Neural cell (in vitro differentiated cells): ENCODE data around the gene ZBTB25. TPM values are rescaled to one million over a fixed set of nuclear protein-coding genes. Genes with fewer than 3 reads are reported as not detected.
A peak's percentile ranks its signal among the peaks of the same experiment; 100 is the strongest.

Source experiments
- H2AFZ ChIP-seq: fragments of 200-600, 300-800 bp; sonication (generic), shearing (Covaris generic); 2 replicates; pipeline ENCODE4 v1.6.0; 2014; ENCODE audit warnings: low read depth, mild to moderate bottlenecking, antibody characterized with exemption, low read length, moderate library complexity
- H3F3A ChIP-seq: fragments of 200-600 bp; shearing (Covaris generic); 2 replicates; pipeline ENCODE4 v1.6.1; 2016; ENCODE audit warnings: mild to moderate bottlenecking, moderate library complexity, mixed read lengths, antibody characterized with exemption, low read length; ENCODE audit not compliant: insufficient read depth, poor library complexity, severe bottlenecking
- H3K27ac ChIP-seq: fragments of 200-600, 300-800 bp; sonication (generic), shearing (Covaris generic); 2 replicates; pipeline ENCODE4 v1.5.1; 2014; ENCODE audit warnings: mild to moderate bottlenecking, low read length, moderate library complexity
- H3K27me3 ChIP-seq: fragments of 300-800, 200-600 bp; sonication (generic), shearing (Covaris generic); 2 replicates; pipeline ENCODE4 v1.6.0; 2014; ENCODE audit warnings: mild to moderate bottlenecking, low read depth, low read length, moderate library complexity; ENCODE audit not compliant: insufficient read depth
- H3K36me3 ChIP-seq: fragments of 300-800, 200-600 bp; sonication (generic), shearing (Covaris generic); 2 replicates; pipeline ENCODE4 v1.5.1; 2014; ENCODE audit warnings: mild to moderate bottlenecking, antibody characterized with exemption, low read length, moderate library complexity; ENCODE audit not compliant: insufficient read depth
- H3K4me2 ChIP-seq: fragments of 300-800, 200-600 bp; sonication (generic), shearing (Covaris generic); 2 replicates; pipeline ENCODE4 v1.6.0; 2014; ENCODE audit warnings: mild to moderate bottlenecking, low read length
- H3K4me3 ChIP-seq: fragments of 300-800, 200-600 bp; sonication (generic), shearing (Covaris generic); 2 replicates; pipeline ENCODE4 v1.5.1; 2014; ENCODE audit warnings: mild to moderate bottlenecking, low read length, moderate library complexity
- H3K79me2 ChIP-seq: fragments of 200-600 bp; shearing (Covaris generic); replicated peaks from 2 replicates; pipeline ENCODE4 v1.6.0; 2014; ENCODE audit warnings: mild to moderate bottlenecking, low read length, moderate library complexity; ENCODE audit not compliant: insufficient read depth
- H3K9ac ChIP-seq: fragments of 300-800, 200-600 bp; sonication (generic), shearing (Covaris generic); 2 replicates; pipeline ENCODE4 v1.6.1; 2016; ENCODE audit warnings: mild to moderate bottlenecking, low read length, mixed read lengths
- H3K9me2 ChIP-seq: fragments of 200-600 bp; shearing (Covaris generic); 2 replicates; pipeline ENCODE4 v1.6.1; 2016; ENCODE audit warnings: mild to moderate bottlenecking, low read length, mixed read lengths; ENCODE audit not compliant: insufficient read depth
- H3K9me3 ChIP-seq: fragments of 200-600, 300-800 bp; sonication (generic), shearing (Covaris generic); 2 replicates; pipeline ENCODE4 v1.6.1; 2016; ENCODE audit warnings: mild to moderate bottlenecking, mixed run types, low read length, moderate library complexity, mixed read lengths
- H4K20me1 ChIP-seq: fragments of 200-600 bp; shearing (Covaris generic); 2 replicates; pipeline ENCODE4 v1.6.1; 2016; ENCODE audit warnings: mild to moderate bottlenecking, mixed run types; ENCODE audit not compliant: insufficient read depth
- EP300 ChIP-seq: fragments of 450-650 bp; conservative IDR thresholded peaks from 2 replicates; pipeline ENCODE4 v1.6.1; 2014; ENCODE audit warnings: antibody characterized with exemption, mild to moderate bottlenecking, moderate library complexity; ENCODE audit not compliant: poor library complexity, severe bottlenecking
- EZH2 ChIP-seq: fragments of 200-600, 300-800 bp; shearing (Covaris generic), sonication (generic); IDR thresholded peaks from 2 replicates; pipeline ENCODE4 v1.6.1; 2014; ENCODE audit warnings: antibody characterized with exemption, low read length, borderline replicate concordance, mild to moderate bottlenecking; ENCODE audit not compliant: insufficient read depth, poor library complexity, severe bottlenecking
- MXI1 ChIP-seq: fragments of 450-650 bp; conservative IDR thresholded peaks from 2 replicates; pipeline ENCODE4 v1.6.1; 2014; ENCODE audit warnings: antibody characterized with exemption, mild to moderate bottlenecking; ENCODE audit not compliant: poor library complexity, severe bottlenecking
- POLR2AphosphoS5 ChIP-seq: IDR thresholded peaks from 2 replicates; pipeline ENCODE4 v1.6.1; 2012
- RAD21 ChIP-seq: fragments of 450-650 bp; conservative IDR thresholded peaks from 2 replicates; pipeline ENCODE4 v1.6.1; 2014; ENCODE audit warnings: antibody characterized with exemption, mild to moderate bottlenecking, moderate library complexity
- SMC3 ChIP-seq: fragments of 450-650 bp; conservative IDR thresholded peaks from 2 replicates; pipeline ENCODE4 v1.6.1; 2014; ENCODE audit warnings: antibody characterized with exemption, mild to moderate bottlenecking, moderate library complexity; ENCODE audit not compliant: poor library complexity
- TAF1 ChIP-seq: IDR thresholded peaks from 2 replicates; pipeline ENCODE4 v1.6.1; 2012; ENCODE audit warnings: low read depth
- polyA plus RNA-seq: library from polyadenylated mRNA; depleted of rRNA; stranded (reverse); fragments of >200 nt; gene quantifications from 2 replicates; pipeline ENCODE4 v1.2.3, GENCODE V29; 2014
- TF ChIP-seq, protein P1 (sequence below): fragments of 450-650 bp; IDR thresholded peaks from 2 replicates; pipeline ENCODE4 v1.5.1; 2014; ENCODE audit warnings: antibody characterized with exemption, mild to moderate bottlenecking, moderate library complexity; ENCODE audit not compliant: poor library complexity, severe bottlenecking
- TF ChIP-seq, protein P2 (sequence below): IDR thresholded peaks from 2 replicates; pipeline ENCODE4 v1.6.1; 2012; ENCODE audit warnings: borderline replicate concordance

ZBTB25 gene
- polyA plus RNA-seq, 1 donor from 2014 or later: 5.3 TPM

DNA sequence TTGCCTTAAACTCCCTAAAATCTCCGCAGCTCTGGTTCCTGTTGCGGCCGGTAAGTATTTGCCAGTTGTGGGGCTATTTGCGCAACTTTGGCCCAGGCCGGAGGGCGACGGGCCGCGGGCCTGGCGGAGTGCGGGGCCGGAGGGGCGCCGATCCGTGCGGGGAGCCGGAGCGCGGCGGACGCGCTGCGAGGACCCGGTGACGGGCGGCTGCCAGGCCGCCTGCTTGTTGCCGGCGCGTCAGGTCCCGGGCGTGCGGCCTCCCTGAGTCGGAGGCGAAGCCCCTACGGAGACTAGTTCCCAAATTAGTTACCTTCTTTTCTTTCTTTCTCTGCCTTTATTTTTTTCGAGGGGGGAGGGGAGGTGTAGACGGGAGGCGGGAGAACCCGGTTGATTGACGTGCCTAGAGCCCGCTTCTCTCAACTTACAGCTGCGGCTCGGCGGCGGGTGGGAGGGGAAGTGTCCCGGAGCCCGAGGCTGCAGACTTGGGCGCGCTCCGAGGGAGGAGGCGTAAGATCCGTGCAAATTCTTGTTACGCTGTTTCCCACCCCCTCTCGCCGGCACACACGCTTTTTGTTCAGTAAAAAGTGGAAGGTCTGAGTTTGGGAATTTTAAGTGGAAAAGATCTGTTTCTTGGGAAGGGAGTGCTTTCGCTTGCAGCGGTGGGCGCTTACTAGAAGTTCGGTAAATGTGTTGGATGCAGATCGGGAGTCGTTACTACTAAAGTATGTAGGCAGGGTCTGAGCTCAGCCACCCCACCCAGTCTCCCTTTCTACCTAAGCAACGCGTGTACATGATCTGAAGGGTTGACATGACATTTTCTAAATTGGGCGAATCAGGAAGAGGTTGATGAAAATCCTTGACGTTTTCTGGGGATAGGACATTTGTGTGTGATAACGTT is 1.5 kb upstream of the ZBTB25 start:
- Histone ChIP-seq H4K20me1 (no peaks in the 10 kb centered on the region), H3K9ac (peak overlapping the region; percentile 95), H3K4me3 (peak overlapping the region; percentile 98), H3K9me2 (no peaks in the 10 kb centered on the region), H3F3A (no peaks in the 10 kb centered on the region), H3K27ac (peak overlapping the region; percentile 95), H2AFZ (peak overlapping the region; percentile 90), H3K27me3 (no peaks in the 10 kb centered on the region), H3K4me2 (peak overlapping the region; percentile 70), H3K9me3 (no peaks in the 10 kb centered on the region), H3K79me2 (peaks cover 64% of the 10 kb centered on the region), H3K36me3 (no peaks in the 10 kb centered on the region)
- no peak for TF ChIP-seq EZH2
- TF ChIP-seq SMC3: peak; percentile 11
- peak; percentile 26 for TF ChIP-seq POLR2AphosphoS5
- TF ChIP-seq, protein P1, sequence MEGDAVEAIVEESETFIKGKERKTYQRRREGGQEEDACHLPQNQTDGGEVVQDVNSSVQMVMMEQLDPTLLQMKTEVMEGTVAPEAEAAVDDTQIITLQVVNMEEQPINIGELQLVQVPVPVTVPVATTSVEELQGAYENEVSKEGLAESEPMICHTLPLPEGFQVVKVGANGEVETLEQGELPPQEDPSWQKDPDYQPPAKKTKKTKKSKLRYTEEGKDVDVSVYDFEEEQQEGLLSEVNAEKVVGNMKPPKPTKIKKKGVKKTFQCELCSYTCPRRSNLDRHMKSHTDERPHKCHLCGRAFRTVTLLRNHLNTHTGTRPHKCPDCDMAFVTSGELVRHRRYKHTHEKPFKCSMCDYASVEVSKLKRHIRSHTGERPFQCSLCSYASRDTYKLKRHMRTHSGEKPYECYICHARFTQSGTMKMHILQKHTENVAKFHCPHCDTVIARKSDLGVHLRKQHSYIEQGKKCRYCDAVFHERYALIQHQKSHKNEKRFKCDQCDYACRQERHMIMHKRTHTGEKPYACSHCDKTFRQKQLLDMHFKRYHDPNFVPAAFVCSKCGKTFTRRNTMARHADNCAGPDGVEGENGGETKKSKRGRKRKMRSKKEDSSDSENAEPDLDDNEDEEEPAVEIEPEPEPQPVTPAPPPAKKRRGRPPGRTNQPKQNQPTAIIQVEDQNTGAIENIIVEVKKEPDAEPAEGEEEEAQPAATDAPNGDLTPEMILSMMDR: no peak
- no peak for TF ChIP-seq TAF1
- TF ChIP-seq EP300: peak; percentile 37
- TF ChIP-seq, protein P2, sequence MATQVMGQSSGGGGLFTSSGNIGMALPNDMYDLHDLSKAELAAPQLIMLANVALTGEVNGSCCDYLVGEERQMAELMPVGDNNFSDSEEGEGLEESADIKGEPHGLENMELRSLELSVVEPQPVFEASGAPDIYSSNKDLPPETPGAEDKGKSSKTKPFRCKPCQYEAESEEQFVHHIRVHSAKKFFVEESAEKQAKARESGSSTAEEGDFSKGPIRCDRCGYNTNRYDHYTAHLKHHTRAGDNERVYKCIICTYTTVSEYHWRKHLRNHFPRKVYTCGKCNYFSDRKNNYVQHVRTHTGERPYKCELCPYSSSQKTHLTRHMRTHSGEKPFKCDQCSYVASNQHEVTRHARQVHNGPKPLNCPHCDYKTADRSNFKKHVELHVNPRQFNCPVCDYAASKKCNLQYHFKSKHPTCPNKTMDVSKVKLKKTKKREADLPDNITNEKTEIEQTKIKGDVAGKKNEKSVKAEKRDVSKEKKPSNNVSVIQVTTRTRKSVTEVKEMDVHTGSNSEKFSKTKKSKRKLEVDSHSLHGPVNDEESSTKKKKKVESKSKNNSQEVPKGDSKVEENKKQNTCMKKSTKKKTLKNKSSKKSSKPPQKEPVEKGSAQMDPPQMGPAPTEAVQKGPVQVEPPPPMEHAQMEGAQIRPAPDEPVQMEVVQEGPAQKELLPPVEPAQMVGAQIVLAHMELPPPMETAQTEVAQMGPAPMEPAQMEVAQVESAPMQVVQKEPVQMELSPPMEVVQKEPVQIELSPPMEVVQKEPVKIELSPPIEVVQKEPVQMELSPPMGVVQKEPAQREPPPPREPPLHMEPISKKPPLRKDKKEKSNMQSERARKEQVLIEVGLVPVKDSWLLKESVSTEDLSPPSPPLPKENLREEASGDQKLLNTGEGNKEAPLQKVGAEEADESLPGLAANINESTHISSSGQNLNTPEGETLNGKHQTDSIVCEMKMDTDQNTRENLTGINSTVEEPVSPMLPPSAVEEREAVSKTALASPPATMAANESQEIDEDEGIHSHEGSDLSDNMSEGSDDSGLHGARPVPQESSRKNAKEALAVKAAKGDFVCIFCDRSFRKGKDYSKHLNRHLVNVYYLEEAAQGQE: no peak
- peak; percentile 52 for TF ChIP-seq MXI1
- TF ChIP-seq RAD21: peak; percentile 17

DNA sequence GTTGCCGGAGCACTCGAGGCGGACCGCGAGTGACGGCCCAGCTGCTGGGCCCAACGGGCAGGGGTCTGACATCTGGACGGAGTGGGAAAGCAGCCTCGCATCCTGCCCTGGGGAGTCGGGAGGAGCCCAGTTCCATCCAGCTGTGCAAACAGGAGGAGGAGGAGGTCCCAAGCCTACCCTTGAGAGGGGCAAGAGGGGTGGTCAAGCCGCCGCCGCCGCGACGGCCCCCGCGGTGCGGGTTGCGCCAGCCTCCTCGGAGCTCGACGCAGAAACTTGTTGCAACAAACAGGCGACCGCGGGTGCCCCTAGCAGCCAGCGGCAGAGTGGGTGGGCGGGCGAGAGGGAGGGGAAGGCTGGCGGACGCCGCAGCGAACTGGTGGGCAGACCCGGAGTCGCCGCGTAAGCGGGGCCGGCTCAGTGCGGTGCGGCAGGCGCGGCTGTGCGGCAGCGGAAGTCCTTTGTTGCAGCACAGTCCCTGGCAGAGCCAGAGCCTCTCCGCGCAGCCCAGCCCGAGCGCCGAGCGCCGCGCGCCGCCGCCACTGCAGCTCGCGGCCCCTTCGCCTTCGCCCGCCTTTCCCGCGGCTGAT is 765 bp upstream of the ZBTB25 start, which contains the start of gene ZBTB1:
Gene ZBTB1 (plus strand): TSS at position 461 of the 587 bp plus-strand sequence. CDS start 16,735 bp downstream, outside the sequence.
- Histone ChIP-seq H4K20me1 (no peaks in the 10 kb centered on the region), H3K9ac (peak within 1 kb of the TSS; percentile 99), H2AFZ (peak within 1 kb of the TSS; percentile 90), H3K4me2 (peak within 1 kb of the TSS; percentile 70), H3F3A (no peaks in the 10 kb centered on the region), H3K27me3 (no peaks in the 10 kb centered on the region), H3K79me2 (peaks cover 66% of the 10 kb centered on the region), H3K36me3 (no peaks in the 10 kb centered on the region), H3K9me3 (no peaks in the 10 kb centered on the region), H3K27ac (peak within 1 kb of the TSS; percentile 95), H3K9me2 (no peaks in the 10 kb centered on the region), H3K4me3 (peak within 1 kb of the TSS; percentile 98)
- TF ChIP-seq EZH2 (no peak), EP300 (no peak), SMC3 (no peak), MXI1 (no peak), TAF1 (peak; percentile 46), POLR2AphosphoS5 (peak; percentile 66)
- TF ChIP-seq, protein P2: peak; percentile 59
